ENCODE data around the gene NYNRIN.

DNA sequence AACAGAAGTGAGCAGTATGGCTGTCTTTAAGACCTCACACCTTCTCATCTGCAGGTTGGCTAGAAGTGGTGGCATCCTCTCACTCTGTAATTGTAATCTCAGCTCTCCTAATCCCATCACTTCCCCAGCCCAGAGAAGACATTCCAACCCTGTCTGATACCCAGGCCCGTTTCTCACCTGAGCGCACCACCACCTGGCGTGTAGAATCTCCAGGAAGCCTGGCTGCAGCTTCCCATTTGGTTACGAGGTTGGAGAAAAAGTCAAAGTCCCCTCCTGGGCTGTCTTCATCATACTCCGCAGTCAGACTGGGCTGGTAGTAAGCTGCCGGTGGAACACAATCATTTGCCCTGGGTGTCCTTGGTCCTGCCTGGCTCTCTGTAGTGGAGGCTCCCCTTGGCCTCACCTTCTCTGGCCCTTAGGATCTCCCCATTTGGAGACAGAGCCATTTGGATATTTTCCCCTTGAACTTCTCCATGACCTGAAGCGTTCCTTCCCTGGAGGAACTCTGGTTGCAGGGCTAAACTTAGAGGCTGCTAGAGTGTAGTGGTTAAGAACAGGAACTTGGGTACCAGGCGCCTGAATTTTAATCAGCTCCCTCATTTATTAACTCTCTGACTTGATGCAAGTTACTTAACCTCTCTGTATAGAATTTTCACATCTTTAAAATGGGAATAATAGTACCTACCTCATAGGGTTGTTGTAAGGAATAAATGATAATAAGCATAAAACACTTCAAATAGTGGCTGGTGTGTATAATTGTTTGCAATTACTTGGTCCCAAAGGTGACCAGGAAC, 42.0 kb downstream of the NYNRIN start:
- no peak for TF ChIP-seq EZH2 (IDR thresholded peaks at IDR 0.05; ENCODE audit: low read depth, unreplicated experiment)
- TF ChIP-seq, protein P1, sequence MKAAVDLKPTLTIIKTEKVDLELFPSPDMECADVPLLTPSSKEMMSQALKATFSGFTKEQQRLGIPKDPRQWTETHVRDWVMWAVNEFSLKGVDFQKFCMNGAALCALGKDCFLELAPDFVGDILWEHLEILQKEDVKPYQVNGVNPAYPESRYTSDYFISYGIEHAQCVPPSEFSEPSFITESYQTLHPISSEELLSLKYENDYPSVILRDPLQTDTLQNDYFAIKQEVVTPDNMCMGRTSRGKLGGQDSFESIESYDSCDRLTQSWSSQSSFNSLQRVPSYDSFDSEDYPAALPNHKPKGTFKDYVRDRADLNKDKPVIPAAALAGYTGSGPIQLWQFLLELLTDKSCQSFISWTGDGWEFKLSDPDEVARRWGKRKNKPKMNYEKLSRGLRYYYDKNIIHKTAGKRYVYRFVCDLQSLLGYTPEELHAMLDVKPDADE (IDR thresholded peaks at IDR 0.05): no peak
- TF ChIP-seq, protein P2, sequence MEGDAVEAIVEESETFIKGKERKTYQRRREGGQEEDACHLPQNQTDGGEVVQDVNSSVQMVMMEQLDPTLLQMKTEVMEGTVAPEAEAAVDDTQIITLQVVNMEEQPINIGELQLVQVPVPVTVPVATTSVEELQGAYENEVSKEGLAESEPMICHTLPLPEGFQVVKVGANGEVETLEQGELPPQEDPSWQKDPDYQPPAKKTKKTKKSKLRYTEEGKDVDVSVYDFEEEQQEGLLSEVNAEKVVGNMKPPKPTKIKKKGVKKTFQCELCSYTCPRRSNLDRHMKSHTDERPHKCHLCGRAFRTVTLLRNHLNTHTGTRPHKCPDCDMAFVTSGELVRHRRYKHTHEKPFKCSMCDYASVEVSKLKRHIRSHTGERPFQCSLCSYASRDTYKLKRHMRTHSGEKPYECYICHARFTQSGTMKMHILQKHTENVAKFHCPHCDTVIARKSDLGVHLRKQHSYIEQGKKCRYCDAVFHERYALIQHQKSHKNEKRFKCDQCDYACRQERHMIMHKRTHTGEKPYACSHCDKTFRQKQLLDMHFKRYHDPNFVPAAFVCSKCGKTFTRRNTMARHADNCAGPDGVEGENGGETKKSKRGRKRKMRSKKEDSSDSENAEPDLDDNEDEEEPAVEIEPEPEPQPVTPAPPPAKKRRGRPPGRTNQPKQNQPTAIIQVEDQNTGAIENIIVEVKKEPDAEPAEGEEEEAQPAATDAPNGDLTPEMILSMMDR (conservative IDR thresholded peaks at IDR 0.05; ENCODE audit: low read depth in 2 of 2): no peak
- TF ChIP-seq POLR2AphosphoS5 (IDR thresholded peaks at IDR 0.05; ENCODE audit: low read depth): no peak
- no peak for TF ChIP-seq NANOG (IDR thresholded peaks at IDR 0.05; ENCODE audit: borderline replicate concordance)
- TF ChIP-seq EZH2phosphoT487 (IDR thresholded peaks at IDR 0.05; ENCODE audit: unreplicated experiment): no peak
- TF ChIP-seq ZNF331 (CRISPR knock-in tag; IDR thresholded peaks at IDR 0.05; ENCODE audit: low read depth): no peak
- TF ChIP-seq CREB1 (CRISPR knock-in tag; IDR thresholded peaks at IDR 0.05; ENCODE audit: low read depth): no peak
- no peak for TF ChIP-seq ZNF114 (CRISPR knock-in tag; IDR thresholded peaks at IDR 0.05)

Data from GM23338 (cell line).